Lower leg skin (tissue), 3 donors: ENCODE data around the gene SERPINA1.

Source experiments
- POLR2A ChIP-seq, 2 donors: fragments of 450-650 bp; IDR thresholded peaks; one replicate each; pipeline ENCODE4 v1.6.1; 2016 to 2017; ENCODE audit warnings: antibody characterized with exemption in 2 of 2, mild to moderate bottlenecking in 1 of 2, moderate library complexity in 1 of 2
- TF ChIP-seq, protein P1 (sequence below), 3 donors: fragments of 450-650 bp; IDR thresholded peaks; one replicate each; pipeline ENCODE4 v1.5.1; 2016; ENCODE audit warnings: antibody characterized with exemption in 3 of 3, mild to moderate bottlenecking in 3 of 3, moderate library complexity in 2 of 3

DNA sequence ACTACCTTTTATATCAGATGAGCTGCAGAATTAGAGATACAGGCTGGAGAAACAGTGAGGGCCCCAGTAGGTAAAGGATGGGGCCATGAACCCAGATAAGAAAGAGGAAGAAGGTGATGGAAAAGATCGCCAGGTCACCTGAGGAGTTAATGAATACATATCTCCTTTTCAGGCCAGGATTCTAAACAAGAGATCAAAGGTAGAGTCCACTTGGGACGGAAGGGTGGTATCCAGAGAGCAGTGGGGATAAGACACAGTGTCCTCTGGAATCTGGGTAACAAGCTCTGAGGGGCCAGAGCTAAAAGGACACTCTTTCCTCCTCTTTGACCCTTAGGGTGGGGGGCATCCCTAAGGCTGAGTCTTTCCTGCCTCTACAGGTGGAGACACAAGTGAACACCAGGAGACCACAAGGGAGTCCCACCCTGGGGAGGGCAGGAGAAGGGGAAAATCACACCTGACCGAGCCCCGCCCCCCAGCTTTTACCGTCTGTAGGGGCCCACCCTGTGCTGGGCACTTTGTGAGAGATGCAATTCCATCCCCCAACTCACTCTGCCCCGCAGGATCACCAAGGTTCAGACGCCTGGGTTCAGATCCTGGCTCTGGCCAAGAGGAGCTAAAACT, 27.3 kb downstream of the SERPINA1 start:
- TF ChIP-seq, protein P1, sequence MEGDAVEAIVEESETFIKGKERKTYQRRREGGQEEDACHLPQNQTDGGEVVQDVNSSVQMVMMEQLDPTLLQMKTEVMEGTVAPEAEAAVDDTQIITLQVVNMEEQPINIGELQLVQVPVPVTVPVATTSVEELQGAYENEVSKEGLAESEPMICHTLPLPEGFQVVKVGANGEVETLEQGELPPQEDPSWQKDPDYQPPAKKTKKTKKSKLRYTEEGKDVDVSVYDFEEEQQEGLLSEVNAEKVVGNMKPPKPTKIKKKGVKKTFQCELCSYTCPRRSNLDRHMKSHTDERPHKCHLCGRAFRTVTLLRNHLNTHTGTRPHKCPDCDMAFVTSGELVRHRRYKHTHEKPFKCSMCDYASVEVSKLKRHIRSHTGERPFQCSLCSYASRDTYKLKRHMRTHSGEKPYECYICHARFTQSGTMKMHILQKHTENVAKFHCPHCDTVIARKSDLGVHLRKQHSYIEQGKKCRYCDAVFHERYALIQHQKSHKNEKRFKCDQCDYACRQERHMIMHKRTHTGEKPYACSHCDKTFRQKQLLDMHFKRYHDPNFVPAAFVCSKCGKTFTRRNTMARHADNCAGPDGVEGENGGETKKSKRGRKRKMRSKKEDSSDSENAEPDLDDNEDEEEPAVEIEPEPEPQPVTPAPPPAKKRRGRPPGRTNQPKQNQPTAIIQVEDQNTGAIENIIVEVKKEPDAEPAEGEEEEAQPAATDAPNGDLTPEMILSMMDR (IDR thresholded peaks at IDR 0.05) = no peak
- no peak for TF ChIP-seq POLR2A (IDR thresholded peaks at IDR 0.05)
